ENCODE measurements around the gene PDCD1LG2.
"Not testable (repeated sequence)": the region's sequence is repeated elsewhere in the genome, so short reads cannot be mapped to it uniquely, and the experiment has no call there.

PDCD1LG2 gene

GRCh38 chr9:5569891-5570290 is 59.6 kb downstream of the PDCD1LG2 start:
- DNase-seq = no peak

DNA sequence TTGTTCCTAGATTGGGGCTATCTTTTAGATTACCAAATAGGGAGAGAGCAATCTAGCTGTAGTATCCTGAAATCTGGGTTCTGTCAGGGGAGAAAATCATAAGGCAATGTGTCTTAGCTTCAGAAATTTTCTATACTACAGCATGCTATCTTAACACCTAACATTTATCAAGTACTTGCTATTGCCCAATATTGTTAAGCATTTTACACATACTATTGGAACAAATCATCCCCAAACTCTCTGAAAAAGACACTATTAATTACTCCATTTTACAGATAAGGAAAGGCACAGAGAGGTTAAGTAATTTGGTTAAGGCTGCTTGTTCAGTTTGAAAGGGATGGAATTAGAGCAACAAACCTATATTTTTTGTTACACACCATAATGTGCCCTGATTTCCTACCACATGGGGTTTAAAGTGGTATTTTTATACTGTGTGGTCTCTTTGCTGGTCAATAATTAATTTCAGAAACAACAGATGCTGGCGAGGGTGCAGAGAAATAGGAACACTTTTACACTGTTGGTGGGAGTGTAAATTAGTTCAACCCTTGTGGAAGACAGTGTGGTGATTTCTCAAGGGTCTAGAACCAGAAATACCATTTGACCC is 61.4 kb downstream of the PDCD1LG2 start:
- DNase-seq = no peak

DNA sequence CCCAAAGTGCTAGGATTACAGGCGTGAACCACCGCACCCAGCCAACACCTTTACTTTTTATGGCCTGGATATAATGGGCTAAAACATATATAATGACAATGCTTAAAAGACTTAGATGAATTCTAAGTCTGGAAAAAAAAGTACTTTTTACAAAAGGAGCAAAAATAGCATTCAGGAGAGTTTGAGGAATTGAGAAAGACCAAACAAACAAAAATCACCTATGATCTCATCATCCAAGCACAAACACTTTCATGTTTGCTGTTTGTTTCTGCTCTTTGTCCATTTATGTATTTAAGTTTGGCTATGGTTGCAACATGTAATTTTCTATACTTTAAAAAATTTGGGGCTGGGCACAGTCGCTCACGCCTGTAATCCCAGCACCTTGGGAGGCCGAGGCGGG is 63.8 kb downstream of the PDCD1LG2 start:
- DNase-seq = no peak

- no peak for DNase-seq
These were observed 64.7 kb downstream of the PDCD1LG2 start for GRCh38 chr9:5575000-5575399.

- no peak for DNase-seq
These were observed 66.9 kb downstream of the PDCD1LG2 start for GRCh38 chr9:5577225-5577624.

DNA sequence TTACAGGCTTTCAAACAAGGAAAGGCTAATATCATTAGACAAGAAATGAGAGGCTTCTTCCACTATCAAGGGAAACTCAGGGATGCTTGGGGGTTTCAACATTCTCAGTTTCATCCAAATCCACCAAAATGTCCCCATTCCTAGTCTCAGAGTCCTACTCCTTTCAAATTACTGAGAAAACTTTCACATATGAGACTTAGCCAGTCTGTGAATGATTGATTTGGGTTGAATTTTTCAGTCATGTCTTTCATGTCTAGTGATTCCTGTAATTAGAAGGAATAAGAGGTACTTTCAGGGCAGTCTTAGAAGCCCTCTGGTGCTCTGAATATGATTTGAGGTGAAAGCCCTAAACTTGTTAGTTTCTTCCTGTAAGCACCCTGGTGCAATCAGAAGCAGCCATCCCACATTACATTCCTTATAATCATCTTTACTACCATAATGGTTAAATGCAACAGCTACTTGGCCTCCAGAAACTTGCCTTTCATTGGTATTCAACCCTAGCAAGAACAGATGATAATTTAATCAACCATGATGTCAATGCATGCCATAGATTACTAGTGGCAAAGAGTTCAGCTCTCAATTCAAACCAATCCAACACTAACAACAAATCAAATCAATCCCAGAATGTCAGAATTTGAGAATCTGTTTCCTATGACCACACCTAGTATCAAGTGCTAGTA is 67.8 kb downstream of the PDCD1LG2 start:
- no peak for DNase-seq

GRCh38 chr9:5578698-5579085 is 68.4 kb downstream of the PDCD1LG2 start:
- DNase-seq = no peak

GRCh38 chr9:5579881-5580280 is 69.5 kb downstream of the PDCD1LG2 start:
- DNase-seq = no peak

GRCh38 chr9:5580650-5581049 is 70.3 kb downstream of the PDCD1LG2 start:
- DNase-seq = no peak

GRCh38 chr9:5581706-5582105 is 71.4 kb downstream of the PDCD1LG2 start:
- DNase-seq = not testable (repeated sequence)

DNA sequence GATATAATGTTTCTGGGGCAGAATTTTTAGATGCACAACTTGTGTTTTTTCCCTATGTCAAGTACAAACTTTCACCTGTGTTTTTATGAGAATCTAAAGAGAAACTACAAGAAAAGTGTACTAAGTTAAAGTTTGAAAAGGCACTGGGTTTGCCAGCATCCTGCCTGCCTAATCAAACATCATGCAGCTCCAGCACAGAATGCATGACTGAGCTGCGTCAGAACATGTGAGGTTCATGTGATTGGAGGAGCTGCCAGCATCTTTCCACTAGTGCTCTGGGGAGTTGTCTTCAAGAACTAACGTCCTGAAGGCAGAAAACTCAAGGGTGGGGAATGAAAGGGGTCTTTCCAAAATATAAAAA is 72.5 kb downstream of the PDCD1LG2 start:
- no peak for DNase-seq

GRCh38 chr9:5586391-5586802 is 76.1 kb downstream of the PDCD1LG2 start:
- no peak for DNase-seq

GRCh38 chr9:5587024-5587423 is 76.7 kb downstream of the PDCD1LG2 start:
- DNase-seq = no peak

GRCh38 chr9:5592231-5592630 is 81.9 kb downstream of the PDCD1LG2 start:
- DNase-seq = no peak

DNA sequence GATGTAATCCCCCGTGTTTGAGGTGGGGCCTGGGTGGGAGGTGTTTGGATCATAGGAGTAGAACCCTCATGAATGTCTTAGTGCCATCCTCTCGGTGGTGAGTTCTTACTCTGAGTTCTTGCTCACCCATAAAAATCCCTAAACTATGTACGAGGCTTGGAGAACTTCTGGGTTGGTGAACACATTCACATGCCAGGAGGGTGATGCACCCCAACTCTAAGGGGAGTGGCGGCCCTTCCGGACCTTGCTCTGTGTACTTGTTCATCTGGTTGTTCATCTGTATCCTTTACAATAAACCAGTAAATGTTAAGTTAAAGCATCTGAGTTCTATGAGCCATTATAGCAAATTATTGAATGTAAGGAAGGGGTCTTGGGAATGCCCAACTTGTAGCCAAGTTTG is 82.6 kb downstream of the PDCD1LG2 start:
- no peak for DNase-seq

- no peak for DNase-seq
These were observed 83.6 kb downstream of the PDCD1LG2 start for GRCh38 chr9:5593904-5594303.

GRCh38 chr9:5596173-5596572 is 85.8 kb downstream of the PDCD1LG2 start:
- no peak for DNase-seq

DNA sequence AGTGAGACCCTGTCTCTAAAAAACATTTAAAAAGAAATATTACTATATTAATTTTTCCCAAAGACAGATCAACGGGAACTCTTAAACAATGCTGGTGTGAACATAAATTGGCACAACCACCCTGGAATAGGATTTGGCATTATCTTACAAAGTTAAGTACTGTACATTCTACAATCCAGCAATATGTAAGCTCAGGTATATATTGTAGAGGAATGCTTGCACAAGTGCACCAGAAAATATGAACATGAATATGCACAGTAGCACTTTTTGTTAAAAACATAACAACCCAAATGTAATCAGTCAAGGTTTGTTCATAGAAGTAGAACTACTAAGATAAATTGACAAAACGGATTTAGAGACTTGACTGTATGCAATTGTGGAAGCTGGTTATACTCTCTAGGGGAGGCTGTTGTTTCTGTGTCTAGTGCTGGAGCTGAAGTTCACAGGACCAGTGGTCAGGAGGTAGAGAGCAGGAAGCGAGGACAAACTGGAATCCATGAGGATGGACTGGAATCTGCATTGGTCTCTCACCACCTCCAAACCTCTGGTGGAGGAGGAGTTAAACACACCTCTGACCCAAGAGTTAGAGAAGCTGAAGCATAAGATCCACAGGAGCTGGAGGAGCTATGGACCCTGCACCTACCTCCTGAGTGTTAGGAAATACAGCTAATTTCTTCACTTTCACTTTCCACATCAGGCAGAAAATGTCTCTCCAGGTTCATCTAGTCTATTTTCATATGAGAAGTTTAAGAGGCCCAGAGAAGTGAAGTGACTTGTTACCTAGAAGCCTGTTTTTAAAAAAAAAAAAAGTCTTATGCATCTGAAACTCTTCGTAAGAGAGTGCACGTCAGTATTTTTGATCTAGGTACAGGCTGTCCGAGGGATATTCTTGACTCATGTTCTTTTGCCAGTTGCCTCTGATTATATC is 98.2 kb downstream of the PDCD1LG2 start:
- no peak for DNase-seq

GRCh38 chr9:5609226-5609596 is 98.9 kb downstream of the PDCD1LG2 start:
- DNase-seq = no peak

- no peak for DNase-seq
These were observed 100.2 kb downstream of the PDCD1LG2 start for GRCh38 chr9:5610491-5610890.

DNA sequence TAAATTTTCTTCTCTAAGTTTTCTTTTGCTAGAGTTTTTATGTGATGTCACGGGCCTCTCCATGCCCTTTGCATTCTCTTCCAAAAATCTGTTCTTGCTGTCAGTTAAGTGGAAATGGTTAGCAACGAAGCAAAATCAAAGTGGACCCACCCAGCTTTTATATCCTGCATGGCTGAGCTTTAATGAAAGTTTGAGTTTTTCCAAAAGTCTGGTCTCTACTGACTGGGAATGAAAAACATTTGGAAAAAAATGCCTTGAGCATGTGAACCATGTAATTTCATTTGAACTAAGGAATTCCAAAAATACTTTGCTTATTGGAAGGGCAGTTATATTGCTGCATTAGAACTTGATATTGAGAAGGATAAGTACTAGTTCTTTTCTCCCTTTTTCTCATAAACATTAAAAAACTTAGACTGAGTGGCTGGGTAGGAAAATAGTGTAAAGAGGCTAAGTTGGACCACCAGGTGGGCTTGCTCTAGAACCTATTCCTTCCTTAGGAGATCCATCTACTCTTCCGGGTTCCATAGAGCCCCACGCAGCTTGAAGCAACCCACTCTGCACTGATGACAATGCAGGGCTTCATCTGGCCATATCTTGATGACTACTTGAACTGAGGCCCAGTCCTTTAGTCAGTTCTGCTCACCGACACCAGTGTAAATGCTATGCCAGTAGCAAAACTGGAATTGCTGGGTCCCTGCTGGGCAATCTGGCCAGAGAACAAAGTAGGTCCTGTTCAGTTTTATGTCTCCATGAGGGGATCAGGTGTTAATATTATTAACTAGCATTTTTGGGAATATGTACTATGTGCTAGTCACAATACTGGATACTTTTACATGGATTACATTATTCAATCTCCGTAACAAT is 101.2 kb downstream of the PDCD1LG2 start:
- no peak for DNase-seq

DNA sequence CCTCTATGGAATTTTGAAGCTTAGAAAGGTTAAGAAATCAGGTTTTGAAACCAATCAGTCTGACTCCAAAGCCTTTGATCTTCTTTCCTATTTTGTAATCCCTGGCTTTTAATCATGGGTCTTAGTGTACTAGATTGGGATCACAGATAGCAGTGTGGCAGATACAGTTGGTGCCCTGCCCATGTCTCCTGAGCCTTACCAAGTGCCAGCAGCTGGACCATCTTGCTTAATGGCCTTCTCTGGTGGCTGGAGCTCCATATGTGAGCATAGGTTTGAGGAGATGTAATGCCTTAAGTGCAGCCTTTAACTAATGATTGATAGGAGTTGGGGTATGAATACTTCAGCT is 101.8 kb downstream of the PDCD1LG2 start:
- DNase-seq = no peak

DNA sequence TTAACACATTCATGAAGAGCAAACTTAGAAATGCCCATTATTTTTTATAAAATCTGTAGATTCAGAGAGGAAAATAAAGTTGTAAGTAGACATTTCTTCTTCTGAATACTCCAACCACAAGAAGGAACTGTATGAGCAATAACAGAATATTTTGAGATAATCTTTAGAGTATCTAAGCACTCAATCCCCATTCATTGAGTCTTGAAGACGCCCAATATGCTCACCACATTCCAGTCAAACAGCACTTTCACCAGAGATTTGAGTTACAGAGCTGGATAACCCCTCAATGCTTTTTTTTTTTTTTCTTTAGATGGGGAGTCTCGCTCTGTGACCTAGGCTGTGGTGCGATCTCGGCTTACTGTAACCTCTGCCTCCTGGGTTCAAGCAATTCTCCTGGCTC is 103.9 kb downstream of the PDCD1LG2 start:
- DNase-seq = no peak
